NCI-H526 (cell line): ENCODE measurements around the gene ABCC1.
"Not testable (repeated sequence)": the region's sequence is repeated elsewhere in the genome, so short reads cannot be mapped to it uniquely, and the experiment has no call there.

Source experiments
- DNase-seq, 2 experiments: peaks; one replicate each; lab custom pipeline; 2025; lab: John Stamatoyannopoulos, UW

Gene ABCC1

DNA sequence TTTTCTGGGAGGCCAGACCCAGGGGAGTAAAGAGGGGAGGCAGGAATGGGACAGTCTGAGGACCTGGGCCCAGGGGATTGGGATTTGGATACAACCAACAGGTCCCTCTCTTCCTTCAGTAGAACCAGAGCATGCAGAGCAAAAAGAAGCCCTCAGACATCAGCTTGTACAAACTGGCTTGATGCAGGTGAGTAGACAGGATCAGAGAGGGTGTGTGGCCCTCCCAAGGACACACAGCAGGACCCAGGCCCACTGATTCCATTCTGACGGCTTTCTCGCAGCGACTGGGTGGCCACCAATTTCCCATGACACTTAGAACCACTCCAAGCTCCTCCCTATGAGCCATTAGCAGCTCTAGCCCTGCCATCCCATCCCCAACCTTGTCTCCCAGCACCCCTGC, 210.2 kb downstream of the ABCC1 start:
- DNase-seq, result no peak

DNA sequence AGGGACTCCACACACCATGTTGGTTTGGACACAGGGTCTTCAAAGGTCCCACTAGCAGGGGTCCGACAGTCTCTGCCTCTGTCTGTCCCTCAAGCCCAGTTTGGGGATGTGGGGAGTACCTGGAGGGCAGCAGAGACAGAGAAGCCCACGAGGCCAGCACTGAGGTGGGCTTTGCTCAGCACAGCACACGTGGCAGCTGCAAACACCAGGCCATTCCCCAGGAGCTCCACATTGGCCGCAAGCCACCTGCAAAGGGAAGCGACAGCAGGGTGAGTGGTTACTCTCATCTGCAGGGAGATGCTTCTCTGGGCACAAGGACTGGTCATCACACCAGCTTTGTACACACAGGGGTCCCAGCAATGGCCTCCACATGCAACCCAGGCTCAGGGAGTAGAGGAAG, 211.9 kb downstream of the ABCC1 start:
- DNase-seq, result no peak

DNA sequence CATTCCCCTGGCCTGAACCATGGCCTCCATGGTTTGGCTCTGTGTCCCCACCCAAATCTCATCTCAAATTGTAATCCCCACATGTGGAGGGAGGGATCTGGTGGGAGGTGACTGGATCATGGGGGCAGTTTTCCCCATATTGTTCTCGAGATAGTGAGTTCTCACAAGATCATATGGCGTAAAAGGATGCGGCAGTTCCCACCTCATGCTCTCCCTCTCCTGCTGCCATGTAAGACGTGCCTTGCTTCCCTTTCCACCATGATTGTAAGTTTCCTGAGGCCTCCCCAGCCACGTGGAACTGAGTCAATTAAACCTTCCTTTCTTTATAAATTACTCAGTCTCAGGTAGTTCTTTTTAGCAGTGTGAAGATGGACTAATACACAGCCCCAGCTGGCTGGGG, 212.4 kb downstream of the ABCC1 start:
- DNase-seq, result not testable (repeated sequence)

DNA sequence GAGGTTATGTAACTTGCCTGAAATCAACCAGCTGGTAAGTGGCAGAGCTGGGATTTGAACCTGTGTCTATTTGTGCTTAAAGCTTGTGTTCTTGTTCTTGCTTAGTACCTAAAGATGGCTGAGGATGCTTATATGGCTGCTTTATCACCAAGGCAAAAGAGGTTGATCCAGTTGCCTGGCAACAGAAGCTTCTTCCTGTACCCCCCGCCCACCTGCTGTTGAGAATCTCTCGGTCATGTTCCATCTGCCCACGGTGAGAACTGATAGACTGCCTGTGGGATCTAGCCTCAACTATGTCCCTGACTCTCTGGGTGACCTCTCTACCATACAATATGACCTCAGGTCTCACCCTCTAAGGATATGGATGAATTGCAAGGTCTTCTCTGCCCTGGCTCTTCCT, 213.2 kb downstream of the ABCC1 start:
- no peak for DNase-seq

DNA sequence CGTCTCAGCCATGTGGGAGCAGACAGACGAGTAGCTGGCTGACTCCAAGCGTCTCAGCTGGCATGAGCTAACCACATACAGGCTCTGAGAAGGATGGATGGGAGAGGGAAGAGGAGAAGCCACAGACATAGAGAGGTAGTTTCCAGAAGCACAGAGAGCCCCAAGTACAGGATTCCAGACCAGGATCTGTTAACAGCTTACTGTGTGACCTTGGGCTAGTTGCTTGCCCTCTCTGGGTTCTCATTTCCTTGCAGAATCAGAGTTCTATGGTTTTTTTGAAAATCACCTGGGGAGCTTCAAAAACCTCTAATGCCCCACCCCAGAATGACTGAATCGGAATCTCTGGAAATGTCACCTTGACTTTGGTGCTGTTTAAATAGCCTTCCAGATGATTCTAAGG, 213.7 kb downstream of the ABCC1 start:
- DNase-seq, result no peak

DNA sequence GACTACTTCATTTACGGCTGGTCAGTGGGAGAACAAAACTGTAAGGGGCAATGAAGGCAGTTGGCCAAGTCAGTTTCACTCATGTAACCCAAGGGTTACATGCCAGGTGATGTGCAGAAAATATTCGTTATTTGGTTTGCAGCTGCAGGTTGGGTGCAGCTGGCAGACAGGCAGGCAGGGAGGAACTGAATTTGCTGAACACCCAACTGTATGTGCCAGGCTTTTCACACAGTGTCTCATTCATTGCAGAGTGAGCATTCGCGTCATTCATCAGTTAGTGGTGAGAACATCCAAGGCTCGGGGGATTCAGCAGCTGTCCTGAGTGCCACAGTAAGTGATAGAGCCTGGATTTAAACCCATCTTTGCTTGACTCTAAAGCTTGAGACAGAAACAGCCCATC, 214.2 kb downstream of the ABCC1 start:
- no peak for DNase-seq

DNA sequence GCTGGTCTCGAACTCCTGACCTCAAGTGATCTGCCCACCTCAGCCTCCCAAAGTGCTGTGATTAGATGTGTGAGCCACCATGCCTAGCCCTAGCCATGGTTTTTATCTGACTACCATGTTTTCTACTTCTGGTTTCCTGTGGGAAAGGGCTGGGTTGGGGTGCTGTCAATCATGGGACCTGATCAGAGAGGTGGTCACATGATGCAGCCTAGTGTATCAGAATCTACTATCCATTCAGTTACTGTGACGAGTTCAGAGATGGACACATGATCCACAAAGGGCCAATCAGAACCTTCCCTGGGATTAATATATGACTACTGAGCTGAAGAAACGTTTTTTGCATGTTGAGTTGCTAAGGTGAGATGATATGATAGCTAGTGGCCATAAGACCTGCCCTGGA, 214.8 kb downstream of the ABCC1 start:
- no peak for DNase-seq

DNA sequence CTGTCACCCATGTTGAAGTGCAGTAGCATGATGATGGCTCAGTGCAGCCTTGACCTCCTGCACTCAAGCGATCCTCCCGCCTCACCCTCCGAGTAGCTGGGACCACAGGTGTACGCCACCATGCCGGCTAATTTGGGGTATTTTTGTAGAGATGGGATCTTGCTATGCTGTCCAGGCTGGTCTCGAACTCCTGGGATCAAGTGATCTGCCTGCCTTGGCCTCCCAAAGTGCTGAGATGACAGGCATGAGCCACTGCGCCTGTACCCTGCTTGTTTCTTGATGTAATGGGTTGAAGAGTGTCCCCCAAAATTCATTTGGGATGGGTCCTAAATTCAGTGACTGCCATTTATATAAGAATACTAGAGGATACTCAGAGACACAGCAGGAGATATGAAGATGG, 216.7 kb downstream of the ABCC1 start:
- no peak for DNase-seq

DNA sequence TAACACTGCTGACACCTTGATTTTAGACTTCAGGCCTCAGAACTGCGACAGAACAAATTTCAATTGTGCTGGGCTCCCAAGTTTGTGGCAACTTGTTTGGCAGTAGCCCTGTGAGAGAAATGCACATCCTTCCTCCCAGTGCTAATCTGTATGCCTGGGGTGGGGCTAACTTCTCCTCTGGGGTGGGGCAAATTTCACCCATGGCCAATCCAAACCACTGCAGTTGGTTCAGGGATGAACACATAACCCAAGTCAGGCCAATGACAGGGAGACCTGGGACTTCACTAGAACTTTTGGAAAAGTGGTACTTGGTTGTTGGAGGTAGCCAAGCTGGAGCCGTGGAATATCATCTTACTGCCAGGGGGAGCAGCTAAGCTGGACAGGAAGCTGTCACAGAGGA, 217.5 kb downstream of the ABCC1 start:
- DNase-seq, result no peak

DNA sequence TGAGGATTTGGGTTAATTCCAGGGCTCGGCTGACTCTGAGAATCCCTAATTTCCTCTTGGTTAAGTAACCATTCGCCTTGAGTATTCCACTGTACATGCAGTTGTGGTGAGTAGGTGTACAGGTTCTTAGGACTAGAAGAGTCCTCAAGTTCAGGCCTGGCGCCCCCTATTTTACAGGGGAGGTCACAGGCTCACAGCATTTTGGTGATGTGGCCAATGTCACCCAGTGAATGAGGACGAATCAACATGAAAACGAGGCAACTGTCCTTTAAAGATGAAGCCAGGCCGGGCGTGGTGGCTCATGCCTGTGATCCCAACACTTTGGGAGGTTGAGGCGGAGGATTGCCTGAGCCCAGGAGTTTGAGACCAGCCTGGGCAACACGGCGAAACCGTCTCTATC, 218.5 kb downstream of the ABCC1 start:
- no peak for DNase-seq

DNA sequence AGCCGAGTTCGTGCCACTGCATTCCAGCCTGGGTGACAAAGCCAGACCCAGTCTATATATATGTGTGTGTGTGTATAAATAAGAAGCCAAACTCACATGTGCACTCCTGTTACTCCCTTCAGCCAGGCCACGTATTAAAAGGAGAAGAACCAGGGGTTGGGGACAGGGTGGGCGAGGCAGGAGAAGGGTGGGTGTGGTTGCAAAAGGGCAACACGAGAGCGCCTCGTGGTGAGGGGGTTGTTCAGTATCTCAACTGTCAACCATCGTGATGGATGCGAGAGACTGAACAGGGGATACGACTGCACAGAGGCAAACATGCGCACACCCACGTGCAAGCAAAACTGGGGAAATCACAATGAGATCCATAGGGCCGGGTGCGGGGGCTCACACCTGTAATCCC, 219.0 kb downstream of the ABCC1 start:
- DNase-seq, result no peak

DNA sequence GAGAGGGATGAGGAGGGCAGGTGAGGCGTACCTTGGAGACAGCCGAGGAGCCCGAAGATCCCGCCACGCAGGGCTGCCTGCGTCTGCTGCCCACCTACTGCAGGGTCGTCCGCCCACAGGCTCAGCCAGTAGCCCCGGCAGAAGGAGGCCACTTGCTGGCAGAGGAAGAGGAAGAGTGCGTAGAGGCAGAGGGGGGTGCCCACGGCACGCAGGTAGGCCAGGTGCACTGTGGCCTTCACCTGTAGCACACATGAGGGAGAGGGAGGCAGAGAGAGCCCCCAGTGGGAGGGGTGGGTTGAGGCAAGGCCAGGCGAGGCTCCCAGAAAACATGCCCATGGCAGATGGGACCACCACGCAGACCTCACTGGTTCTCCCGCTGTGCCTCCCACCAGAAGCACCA, 220.2 kb downstream of the ABCC1 start:
- DNase-seq, result no peak

DNA sequence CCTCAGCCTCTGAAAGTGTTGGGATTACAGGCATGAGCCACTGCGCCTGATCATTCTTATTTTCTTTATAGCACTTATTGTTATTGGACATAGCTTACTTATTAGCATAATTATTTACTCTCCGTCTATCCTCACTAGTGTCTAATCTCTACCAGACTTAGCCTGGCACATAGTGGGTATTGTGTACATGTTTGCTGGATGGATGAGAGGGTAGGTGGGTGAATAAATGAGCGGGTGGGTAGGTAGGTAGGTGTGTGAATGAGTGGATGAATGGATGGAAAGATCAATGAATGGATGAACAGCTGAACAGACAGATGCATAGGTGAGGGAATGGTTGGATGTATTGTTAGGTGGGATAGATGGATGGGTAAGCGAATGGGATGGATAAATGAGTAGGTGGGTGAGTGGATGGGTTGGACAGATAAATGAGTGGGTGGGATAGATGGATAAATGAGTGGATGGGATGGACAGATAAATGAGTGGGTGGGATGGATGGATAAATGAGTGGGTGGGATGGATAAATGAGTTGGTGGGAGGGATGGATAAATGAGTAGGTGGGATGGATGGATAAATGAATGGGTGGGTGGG, 222.0 kb downstream of the ABCC1 start:
- DNase-seq, result no peak

DNA sequence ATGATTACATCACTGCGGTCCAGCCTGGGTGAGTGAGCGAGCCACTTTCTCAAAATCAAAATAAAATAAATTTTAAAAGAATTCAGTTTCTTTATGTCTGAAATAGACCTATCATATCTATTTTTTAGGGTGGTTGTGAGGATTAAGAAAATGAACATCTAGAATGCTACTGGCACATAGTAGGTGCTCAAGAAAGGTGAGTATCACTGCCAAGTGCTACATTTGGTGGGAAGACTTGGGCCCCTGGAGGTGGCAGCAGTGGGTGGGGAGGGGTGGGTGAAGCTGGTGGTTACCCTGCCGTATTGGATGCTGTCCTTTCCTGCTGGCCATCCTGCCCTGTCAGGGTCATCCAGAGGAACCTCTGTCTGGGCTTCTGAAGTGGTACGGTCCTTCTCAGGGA, 223.6 kb downstream of the ABCC1 start:
- no peak for DNase-seq

DNA sequence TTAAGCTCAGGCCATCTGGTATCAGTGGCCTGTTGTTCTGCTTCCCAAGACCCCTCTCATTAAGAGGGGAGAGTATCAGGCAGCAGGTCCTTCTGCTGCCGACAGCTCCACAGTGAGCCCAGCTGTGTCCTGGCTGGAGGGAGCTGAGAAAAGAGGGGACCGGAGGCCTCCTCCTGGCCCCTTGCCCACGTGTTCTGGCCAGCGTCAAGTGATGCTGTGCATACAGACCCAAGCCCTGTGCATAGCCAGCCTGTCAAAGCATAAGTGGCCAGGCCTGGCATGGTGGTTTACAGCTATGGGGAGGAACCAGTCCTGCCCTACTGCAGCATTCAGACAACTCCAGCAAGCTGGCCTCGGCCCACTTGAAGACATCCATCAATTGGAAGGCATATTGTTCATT, 225.9 kb downstream of the ABCC1 start:
- no peak for DNase-seq

DNA sequence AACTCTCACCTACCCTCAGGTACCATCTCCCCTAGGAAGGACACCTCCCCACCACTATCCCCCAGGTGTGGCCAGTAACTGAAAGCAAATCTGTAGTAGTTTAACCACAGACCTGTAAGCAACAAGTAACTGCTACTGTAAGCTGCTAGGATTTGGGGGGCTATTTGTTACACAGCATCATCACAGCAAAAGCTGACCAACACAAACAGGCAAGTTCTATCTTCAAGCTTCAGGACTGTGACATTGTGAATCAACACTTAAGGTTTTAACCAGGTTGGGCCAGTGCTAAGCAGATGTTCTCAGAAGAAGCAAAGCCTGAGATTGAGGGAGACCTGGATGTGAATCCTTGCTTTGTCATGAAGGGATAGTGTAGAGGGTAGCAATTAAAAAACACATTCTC, 226.9 kb downstream of the ABCC1 start:
- DNase-seq, result no peak

DNA sequence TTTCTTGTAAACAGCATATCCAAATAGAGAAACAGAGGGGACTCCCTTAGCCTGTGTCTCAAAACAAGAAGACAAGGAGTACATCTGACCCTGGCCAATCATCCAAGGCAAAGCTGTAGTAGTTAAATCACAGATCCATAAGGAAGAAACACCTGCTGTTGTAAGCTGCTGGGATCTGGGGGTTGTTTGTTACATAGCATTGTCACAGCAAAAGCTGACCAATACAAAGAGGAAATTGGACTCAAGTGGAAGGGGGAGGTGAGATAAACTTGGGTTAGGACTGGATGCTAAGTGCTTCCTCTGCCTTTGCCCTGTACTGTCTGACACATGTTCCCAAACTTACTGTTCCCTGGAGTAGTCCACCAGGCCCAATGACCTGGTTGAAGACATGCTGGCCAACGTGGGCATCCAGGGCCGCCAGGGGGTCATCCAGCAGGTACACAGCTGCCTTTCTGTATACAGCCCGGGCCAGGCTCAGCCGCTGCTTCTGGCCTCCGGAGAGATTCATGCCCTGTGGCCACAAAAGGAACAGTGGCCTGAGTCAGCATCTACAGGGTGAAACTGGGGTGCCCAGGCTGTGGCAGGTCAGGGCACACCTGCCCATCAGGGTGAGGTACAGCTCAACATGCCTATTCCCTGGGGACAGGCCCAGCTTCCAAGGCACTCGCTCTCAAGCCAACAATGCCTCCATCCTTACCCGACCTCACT, 229.2 kb downstream of the ABCC1 start:
- DNase-seq, result no peak

DNA sequence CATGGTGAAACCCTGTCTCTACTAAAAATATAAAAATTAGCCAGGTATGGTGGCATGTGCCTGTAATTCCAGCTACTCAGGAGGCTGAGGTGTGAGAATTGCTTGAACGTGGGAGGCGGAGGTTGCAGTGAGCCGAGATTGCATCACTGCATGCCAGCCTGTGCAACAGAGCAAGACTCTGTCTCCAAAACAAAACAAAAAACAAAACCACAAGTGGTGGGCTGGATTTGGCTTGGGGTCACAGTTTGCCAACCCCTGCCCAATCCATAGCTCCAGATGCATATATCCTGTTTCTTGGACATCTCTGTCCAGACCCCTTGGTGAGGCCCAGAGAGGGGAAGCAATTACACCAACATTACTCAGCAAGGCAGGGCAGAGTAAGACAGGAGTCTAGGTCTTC, 232.3 kb downstream of the ABCC1 start:
- DNase-seq, result not testable (repeated sequence)

DNA sequence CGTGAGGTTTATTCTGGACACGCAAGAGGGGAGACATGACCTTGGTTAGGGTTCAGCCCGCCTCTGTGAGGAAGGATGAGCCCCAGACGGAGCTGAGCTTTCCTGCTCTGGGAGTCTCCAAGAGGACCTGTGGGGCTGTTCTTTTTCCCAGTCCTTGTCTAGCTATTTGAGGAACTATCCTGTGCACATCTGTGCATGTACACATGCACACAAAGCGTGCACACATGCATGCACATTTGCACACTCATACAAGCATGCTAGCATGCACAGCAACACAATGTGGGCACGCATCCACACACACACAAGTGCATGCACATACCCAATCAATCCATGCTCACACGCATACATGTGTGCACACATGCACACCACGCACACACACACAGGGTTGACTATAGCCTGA, 233.5 kb downstream of the ABCC1 start:
- DNase-seq, result no peak

DNA sequence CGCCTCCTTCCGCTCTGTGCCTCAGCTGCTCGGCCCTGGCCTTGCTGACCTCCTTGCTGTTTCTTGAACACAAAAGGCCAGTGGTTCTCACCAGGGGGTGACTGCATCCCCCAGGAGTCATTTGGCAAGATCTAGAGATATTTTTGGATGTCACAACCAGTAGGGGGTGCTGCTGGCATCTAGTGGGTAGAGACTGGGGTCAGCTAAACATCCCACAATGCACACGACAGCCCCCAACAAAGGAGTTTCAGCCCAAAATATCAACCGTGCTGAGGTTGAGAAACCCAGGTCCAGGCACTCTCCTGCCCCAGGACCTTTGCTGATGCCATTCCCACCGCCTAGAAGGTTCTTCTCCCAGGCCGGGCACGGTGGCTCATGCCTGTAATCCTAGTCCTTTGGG, 234.1 kb downstream of the ABCC1 start:
- DNase-seq, result no peak

DNA sequence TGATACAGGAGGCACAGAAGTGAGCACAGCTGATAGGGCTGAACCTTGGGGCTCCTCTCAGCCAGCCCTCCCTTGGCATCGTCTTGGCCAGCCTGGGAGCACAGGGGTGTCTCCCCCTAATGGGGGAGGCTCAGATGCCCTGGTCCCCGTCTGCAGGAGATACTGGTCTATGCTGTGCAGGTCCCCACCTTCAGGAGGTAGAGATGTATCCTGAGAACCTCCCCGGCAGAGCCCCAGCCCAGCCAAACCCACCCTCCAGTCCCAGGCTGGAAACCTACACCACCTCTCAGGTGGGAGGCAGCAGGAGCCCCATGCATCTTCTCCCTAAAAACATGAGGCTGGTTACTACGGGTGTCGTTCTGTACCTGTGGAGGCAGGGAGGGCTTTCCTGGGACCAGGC, 235.2 kb downstream of the ABCC1 start:
- DNase-seq, result no peak

DNA sequence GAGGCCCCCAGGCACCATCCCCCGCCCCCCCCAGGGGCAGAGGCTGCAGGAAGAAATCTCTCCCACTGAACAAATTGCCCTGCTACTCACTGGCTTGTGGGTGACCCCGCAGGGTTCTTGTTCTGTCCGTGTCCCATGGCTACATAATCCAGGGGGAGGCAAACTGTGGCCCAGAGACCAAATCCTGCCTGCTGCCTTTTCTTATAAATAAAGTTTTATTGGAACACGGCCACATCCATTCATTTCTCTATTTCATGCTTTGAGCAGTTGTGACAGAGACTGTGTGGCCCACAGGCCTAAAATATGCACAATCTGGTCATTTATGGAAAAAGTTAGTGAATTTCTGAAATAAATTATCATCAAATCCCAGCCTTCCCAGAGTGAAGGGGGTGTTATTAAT, 235.7 kb downstream of the ABCC1 start:
- DNase-seq, result no peak

DNA sequence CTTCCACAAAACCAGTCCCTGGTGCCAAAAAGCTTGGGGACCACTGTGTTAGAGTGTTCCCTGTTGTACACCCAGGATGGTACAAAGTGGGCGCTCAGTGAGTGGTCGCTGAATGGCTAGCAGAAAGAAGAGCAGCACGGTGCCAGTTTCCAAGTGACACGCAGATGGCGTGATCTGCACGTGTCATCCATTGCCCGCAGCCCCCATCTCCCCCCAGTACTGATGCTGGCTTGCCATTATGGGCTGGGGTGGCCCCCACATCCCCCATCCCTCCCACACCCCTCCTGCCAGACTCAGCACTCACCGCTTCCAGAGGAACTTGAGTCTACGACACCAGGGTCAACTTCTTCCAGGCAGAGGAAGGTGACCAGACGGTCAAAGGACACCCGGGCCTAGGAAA, 237.4 kb downstream of the ABCC1 start:
- DNase-seq, result no peak

DNA sequence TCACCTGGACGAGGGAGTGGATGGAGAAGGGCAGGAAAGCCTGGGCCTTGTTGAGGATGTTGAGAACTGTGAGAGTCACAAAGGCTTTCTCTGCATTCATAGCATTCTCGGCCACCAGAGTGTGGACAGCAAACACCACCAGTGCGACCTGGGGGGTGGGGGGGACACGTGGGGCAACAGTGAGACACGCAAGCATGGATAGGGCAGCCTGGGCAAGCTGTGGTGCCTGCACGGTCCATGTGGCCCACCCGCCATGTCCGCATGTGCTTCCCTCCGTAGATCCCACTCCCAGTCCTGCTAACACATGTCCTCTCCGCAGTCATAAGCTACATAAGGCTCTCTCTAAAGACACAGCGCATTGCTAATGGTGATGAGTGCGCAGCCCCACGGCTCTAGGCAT, 239.4 kb downstream of the ABCC1 start:
- no peak for DNase-seq
